AG08395 (cell line): Measurements from ENCODE around the gene STX4.

Source experiments
- DNase-seq: peaks from one replicate; pipeline ENCODE4 v3.0.0; 2012; ENCODE audit warnings: mixed read lengths, low spot score

The STX4 gene

DNA sequence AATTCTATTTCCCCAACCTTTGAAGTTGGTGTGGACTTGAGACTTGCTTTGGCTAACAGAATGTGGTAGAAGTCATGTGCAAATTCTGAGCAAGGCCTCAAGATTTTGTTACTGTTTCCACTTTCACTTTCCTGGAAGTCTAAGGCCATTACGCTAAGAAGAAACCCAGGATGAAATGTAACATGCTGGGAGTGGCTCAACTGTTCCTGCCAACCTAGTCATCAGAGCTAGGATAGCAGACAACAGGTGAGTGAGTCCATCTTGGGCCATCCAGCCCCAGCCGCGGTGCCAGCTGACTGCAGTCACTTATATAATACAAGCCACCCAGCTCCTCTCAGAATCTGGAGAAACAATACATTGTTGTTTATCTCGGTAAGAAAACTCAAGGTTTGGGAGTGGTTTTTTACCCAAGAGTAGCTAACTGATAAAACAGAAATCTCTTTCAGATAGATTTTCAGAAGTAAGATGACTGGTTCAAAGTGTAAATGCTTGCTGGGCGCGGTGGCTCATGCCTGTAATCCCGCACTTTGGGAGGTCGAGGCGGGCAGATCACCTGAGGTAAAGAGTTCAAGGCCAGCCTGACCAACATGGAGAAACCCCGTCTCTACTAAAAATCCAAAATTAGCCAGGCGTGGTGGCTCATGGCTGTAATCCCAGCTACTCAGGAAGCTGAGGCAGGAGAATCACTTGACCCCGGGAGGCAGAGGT, 10.7 kb upstream of the STX4 start:
- no peak for DNase-seq

DNA sequence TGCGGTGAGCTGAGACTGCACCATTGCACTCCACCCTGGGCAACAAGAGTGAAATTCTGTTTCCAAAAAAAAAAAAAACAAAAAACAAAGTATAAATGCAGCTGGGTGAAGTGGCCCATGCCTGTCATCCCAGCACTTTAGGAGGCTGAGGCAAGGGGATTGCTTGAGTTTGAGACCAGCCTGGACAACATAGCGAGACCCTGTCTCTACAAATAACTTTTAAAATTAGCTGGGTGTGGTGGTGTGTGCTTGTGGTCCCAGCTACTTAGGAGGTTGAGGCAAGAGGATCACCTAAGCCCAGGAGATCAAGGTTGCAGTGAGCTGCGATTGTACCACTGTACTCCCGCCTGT, 10.1 kb upstream of the STX4 start:
- DNase-seq = no peak

DNA sequence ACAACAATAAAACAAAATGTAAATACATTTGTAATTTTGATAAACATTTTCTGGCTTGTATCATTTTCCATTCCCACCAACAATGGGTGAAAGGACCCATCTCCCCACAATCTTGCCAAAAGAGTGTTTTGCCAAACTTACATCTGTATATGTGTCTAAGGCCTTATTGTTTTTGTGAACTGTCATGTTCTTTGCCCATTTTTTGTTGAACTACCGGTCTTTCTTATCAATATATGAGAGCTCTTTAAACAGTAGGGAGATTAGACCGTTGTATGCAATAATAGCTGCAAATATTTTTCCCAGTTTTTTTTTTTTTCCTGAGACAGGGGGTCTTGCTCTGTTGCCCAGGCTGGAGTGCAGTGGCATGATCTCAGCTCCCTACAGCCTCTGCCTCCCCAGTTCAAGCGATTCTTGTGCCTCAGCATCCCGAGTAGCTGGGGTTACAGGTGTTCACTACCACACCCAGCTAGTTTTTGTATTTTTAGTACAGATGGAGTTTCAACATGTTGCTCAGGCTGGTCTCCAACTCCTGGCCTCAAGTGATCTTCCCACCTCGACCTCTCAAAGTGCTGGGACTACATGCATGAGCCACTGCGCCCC, 9.6 kb upstream of the STX4 start:
- DNase-seq = no peak

DNA sequence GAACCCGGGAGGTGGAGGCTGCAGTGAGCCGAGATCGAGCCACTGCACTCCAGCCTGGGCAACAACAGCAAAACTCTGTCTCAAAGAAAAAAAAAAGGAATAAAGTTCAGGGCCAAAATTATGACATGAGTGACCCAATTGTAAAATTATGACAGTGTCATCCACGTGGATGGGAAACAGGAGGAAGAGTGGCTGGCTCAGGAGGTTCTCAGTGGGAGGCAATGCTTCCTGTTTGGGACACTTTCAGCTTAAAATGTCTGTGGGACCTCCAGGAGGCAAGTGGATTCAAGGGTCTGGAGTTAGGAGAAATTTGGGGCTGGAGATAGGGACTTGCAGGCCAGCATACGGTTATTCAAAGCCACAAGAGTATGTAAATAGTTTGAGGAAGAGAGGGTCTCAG, 8.0 kb upstream of the STX4 start:
- no peak for DNase-seq

DNA sequence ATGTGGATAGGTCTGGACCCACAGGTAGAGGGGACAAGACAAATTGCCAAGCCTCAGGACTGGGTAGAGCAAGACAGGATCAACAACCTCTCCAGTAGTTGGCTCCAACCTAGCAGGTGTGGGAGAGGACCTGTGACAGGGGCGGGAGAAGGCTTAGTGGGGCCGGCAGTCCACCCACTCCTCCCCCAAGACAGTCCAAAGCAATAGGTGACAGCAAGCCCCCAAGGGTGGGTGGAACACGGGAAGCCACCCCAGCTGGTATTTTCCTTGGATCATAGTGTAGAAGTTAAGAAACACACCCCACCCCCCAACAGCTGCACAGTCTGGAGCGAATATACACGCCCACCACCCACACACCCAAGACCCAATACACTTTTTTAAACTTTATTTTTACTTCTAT, 4.1 kb upstream of the STX4 start:
- DNase-seq = no peak

DNA sequence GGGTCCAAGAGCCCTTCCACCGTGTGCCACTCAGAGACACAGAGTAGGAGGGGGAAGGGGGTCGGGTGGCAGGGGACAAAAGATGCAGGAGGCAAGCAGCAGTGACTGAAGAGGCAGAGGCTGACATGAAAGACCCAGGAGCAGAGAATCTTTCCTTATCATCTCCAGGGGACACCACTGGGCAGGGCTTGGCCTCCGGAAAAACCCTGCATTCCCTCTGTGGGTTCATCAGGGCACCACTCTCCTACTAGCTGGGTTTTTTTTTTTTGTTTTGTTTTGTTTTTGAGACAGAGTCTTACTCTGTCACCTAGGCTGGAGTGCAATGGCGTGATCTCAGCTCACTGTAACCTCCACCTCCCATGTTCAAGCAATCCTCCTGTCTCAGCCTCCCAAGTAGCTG, 2.1 kb upstream of the STX4 start:
- no peak for DNase-seq

DNA sequence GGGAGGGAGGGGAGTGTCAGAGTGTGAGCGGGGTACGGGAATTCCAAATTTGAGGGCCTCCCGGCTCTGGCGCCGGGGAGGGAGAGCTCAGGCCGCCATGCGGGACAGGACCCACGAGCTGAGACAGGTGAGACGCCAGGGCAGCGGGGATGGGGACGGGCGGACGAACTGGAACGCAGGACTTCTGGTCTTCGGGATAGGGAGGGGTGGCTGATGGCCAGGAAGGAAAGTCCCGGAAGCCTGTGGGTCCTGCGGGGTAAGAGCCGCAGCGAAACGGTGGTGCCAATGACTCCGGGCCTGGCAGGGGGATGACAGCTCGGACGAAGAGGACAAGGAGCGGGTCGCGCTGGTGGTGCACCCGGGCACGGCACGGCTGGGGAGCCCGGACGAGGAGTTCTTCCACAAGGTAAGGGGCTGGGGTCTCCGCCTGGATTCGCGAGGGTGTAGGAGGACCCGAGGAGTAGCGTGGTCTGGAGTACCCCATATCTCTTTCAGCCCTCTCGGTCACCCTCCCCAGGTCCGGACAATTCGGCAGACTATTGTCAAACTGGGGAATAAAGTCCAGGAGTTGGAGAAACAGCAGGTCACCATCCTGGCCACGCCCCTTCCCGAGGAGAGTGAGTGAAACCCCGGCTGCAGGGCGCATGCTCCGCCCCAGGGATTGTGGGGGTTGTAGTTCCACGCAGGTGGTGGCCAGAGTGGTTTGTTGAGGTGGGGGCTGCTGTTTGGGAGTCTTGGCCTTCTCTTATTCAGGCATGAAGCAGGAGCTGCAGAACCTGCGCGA, 543 bp downstream of the STX4 start:
- DNase-seq = peak; percentile 99

DNA sequence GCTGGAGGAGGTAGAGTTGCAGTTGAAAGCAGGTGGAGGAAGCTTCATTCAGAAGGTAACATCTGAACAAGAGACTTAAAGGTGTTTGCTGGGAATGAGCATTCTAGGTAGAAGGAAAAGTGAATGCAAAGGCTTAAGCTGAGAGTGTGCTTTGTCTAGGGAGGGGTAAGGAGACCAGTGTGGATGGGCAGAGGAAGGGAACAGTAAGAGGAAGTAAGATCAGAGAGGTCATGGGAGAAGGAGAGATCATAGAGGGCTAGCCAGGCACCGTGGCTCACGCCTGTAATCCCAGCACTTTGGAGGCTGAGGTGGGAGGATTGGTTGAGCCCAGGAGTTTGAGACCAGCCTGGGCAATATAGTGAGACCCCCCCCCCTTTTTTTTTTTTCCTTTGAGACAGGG, 3.3 kb downstream of the STX4 start:
- no peak for DNase-seq

DNA sequence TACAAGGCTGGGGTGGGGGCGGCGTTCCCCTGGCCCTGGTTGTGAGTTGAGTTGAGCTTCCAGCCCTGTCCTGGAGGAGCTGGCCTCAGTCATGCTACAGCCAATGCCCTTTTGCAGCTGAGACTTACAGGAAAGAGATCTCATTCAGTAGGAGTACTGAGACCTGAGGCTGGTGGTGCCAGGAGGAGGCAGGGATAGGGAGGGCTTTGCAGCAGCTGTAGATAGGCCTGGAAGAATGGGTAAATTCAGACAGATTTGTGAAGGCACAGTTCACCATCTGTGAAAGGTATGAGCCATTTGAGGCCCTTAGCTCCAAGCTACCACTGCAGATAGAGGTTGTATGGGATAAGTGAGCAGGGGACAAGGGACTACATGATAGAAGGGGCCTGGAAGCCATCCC, 5.6 kb downstream of the STX4 start:
- DNase-seq = no peak

DNA sequence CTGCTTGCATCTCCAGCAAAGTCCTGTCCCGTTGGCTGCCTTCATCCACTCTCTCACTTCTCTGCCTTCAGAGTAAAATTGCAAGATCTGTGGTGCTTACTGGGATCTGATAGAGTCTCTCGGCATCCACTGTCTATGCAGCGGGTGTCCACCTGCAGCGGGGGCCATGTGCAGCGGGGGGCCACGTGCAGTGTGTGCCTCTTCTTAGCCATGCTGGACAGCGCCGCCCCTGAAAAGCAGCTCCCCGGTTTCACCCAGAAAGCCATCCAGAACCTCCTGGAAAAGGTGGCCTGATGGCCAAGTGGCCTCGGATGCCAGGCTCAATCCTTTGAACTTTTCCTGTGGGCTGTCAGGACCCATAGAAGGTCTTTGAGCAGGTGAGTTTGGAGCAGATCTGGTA, 9.5 kb downstream of the STX4 start:
- DNase-seq = no peak

DNA sequence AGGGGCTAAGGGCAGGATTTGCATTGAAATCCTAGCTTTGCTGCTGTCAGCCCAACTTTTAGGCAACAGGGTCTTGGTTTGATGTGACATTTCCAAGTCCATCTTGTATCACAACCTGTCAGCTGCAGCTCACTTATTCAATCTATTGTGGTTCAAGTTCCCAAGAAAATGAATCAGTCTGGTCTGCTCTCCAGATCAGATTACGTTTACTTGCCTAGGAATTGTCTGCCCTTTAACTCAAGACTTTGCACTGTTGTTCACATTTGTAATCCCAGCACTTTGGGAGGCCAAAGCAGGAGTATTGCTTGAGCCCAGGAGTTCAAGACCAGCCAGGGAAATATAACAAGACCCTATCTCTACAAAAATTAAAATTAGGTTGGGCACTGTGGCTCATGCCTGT, 10.0 kb downstream of the STX4 start:
- no peak for DNase-seq

DNA sequence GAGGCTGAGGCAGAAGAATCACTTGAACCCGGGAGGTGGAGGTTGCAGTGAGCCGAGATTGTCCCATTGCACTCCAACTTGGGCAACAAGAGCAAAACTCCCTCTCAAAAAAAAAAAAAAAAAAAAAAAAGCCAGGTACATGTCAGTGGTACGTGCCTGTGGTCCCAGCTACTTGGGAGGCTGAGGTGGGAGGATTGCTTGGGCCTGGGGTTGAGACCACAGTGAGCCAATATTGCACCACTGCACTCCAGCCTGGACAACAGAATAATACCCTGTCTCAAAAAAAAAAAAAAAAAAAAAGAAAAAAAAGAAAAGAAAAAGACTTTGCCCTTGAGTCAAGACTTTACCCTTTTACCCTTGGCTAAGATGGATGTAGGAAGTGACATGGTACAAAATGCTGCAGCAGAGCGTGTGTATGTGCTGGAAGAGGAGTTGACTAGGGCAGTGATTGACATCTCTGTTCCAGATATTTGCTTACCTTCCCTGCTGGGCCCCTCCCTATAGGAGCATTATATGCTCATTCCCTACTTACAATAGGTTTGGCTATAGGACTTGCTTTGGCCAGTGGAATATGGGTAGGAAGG, 10.6 kb downstream of the STX4 start:
- DNase-seq = no peak

DNA sequence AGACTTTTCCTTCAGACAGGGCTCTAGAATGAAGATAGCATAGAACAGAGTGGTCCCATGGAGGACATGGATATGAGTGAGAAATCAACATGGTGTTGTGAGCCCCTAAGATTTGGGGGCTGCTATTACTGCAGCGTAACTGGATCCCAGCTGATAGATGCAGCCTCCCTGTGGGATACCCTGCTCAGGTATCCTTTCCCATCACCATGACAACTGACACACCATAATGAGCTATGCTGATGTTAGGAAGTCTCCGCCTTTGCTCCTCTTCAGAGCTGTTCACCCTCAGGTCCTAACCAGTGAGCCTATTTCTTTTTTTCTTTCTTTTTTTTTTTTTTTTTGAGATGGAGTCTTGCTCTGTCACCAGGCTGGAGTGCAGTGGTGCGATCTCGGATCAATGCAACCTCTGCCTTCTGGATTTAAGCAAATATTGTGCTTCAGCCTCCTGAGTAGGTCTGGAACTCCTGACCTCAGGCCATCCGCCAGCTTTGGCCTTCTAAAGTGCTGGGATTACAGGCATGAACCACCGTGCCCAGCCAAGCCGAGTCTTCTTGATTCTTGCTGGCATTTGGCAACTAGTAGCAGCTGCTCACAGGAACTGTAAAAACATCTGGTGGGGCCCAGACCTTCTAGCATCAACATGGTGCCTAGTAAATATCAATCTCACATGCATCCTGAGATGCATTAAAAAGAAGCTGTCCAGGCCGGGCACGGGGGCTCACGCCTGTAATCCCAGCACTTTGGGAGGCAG, 17.1 kb downstream of the STX4 start:
- DNase-seq = no peak

DNA sequence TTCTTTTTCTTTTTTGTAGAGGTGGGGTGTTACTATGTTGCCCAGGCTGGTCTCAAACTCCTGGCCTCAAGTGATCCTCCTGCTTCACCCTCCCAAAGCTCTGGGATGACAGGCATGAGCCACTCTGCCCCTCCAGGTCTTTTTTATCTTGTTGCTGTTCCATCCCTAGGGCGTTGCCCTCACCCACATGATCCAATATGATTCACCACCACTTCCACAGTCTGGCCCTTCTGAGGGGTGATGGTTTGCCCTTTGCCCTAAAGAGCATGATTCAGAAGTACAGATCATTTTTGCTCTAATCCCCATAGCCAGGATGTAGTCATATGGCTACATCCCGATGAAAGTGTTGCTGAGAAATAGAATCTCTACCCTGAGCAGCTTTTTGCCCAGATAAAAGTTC, 18.8 kb downstream of the STX4 start:
- peak; percentile 96 for DNase-seq

DNA sequence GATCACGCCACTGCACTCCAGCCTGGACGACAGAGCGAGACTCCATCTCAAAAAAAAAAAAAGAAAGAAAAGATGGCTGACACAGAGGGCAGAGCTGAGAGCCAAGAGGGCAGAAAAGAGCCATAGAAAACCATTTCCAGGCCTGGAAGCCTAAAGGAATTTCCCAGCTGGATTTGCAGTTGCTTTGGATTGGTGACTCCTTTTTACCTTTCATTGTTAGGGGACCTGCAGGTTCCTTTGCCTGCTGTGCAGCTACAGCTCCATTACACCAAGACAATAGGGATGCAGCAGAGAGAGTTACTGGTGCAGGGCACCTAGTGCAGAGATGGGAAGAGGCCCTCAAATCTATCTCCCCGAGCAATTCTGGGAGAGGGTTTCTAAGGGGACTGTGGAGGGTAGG, 22.3 kb downstream of the STX4 start:
- DNase-seq = no peak

DNA sequence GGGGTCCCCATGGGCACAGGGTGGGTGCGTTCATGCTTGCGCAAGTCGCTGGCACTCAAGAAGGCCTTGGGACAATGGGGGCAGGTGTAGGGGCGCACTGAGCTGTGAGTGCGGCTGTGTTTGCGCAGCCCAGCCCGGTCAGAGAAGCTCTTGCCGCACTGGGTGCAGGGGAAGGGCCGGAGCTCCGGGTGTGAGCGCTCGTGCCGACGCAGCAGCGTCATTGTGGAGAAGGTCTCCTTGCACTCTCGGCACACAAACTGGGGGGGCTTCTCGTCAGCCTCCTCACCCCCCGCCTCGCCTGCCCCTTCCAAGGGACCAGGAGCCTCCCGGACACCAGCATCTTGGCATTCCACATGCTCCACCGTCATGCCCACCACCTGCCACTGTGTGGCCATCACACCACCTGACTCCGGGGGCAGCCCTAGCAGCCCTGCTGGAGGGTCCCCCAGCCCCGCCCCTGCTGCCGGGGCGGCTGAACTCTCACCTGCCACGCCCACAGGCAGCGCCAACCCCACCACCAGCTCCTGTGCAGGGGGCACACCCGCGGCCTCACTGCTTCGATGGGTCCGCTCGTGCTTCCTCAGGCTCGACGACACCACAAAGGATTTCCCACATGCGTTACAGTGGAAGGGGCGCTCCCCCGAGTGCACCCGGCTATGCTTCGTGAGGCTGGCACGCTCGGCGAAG, 27.9 kb downstream of the STX4 start:
- no peak for DNase-seq

DNA sequence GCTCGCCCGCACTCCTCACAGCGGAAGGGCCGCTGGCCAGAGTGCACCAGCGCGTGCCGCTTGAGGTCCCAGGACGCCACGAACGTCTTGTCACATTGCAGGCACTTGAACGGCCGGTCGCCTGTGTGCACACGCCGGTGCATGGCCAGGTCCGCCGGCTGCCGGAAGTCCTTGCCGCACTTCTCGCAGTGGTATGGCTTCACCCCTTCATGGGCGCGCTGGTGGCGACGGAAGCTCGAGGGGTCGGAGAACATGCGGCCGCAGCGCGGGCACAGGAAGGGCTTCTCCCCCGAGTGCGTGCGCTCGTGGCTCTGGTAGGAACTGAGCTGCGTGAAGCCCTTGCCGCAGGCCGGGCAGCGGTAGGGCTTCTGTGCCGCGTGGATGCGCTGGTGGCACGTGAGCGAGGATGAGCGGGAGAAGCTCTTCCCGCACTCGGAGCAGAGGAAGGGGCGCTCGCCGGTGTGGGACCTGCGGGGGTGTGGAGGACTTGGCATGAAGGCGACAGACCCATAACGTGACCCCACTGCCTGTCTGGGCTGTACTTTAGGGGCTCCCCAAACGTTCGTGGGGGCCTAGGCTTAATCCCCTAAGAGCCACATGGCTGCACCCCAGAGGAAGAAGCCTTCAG, 28.6 kb downstream of the STX4 start:
- DNase-seq = no peak

DNA sequence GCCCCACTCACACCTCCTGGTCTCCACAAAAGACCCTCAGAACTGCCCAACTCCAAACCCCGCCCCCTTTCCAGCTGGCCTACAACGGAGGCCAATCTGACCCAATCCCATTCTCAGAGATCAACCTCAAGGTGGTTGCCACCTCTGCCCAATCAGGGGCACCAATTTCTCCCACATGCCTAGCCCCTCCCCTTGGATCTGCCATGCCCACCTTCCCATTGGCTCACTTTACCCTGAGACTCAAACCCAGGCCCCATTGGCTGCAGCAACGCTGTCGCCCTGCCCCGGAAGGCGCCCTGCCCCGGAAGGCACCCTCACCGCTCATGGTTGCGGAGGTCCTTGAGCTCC, 30.1 kb downstream of the STX4 start:
- no peak for DNase-seq

DNA sequence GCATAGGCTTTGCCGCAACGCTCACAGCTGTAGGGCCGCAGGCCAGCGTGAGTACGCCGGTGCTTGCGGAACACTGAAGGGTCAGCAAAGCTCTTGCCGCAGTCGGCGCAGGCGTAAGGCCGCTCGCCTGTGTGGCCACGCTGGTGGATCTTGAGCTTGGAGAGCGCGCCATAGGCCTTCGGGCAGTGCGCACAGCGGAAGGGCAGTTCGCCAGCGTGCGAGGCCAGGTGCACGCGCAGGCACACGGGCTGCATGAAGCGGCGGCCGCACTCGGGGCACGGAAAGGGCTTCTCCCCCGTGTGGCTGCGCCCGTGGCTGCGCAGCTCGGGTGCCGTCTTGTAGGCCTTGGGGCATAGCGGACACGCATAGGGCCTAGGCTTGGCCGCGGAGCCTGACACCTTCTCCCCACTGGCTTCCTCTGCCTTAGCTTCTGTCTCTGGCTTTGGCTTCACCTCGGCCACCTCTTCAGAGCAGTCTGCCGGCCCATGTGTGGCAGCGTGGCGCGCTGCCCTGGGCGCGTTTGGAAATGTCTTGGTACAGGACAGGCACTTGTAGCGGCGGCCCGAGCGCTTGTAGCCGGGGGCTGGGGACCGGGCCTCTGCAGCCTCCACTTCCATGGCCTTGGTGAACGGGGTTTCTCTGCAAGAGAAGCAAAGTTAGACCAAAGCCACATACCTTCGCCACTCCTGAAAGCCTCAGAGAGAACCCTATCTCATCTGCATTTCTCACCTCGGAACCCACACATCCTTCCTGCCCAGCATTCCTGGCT, 30.7 kb downstream of the STX4 start:
- no peak for DNase-seq

DNA sequence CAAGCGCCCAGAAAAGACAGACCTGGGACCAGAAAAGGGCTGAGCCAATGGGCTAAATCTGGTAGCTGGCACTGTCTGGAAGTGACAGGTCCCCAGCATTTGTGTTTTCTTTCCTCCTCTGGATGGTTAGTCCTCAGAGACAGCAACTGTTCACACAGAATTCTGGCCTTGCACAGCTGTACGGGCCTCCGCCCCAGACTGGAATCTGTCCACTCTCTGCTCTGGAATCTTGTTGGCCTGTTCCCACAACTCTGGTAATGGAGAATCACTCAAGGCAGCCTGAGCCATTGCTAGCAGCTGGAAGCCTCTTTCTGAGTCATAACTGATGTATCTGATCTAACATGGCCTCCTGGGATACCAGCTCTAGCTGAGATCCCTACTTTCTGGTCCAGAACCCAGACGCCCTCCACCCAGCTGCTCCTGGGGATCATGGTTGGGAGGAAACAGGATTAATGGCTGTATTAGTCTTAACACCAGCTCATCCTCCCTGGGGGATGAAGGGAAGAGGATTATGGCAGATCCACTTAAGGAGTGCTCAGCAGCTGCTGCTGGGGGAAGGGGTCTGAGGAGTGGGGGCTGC, 31.6 kb downstream of the STX4 start:
- DNase-seq = peak; percentile 96
